ENCODE data around the gene RSPO4. TPM values are rescaled to one million over a fixed set of nuclear protein-coding genes. Genes with fewer than 3 reads are reported as not detected.

Gene RSPO4
- polyA plus RNA-seq, 1 donor (not counting 4 experiments of a cell fraction or from before 2014, with no cell fraction given) = not detected

DNA sequence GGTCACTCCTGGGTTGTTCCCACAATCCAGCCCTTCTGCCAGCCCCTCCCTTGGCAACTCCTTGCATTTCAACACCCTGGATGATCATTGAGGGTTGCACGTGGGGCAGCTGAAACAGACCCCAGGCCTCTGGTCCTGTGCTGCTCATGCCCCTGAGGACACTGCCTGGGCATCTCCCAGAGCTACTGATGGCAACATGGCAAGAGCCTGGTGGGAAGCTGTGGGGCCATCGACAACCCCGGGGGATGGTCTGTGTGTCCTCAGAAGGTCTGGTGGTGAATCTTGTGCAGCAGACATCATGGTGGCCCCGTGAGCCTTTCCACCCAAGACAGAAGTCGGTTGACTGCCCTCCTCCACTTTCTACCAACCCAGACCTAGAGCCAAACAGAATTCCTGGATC is 81.0 kb downstream of the RSPO4 start:
- Histone ChIP-seq H3K27me3 (ENCODE audit: control insufficient read depth, extremely low read depth, insufficient read depth, low read length) (peaks cover 9% of the 10 kb centered on the region), H3K9me3 (ENCODE audit: control insufficient read depth, low read depth, low read length) (no peaks in the 10 kb centered on the region), H3K27ac (ENCODE audit: control insufficient read depth, insufficient read depth, low read length) (no peak overlapping the region), H2AFZ (ENCODE audit: control insufficient read depth, low read length) (no peak overlapping the region), H3K9me1 (ENCODE audit: control insufficient read depth, extremely low read depth, insufficient read depth, low read length) (no peaks in the 10 kb centered on the region), H4K20me1 (ENCODE audit: control insufficient read depth, extremely low read depth, insufficient read depth, low read length) (no peaks in the 10 kb centered on the region), H3K4me2 (ENCODE audit: control insufficient read depth, extremely low read depth, insufficient read depth, low read depth, low read length) (no peak overlapping the region), H3K4me1 (ENCODE audit: control insufficient read depth, extremely low read depth, insufficient read depth, low read length) (no peaks in the 10 kb centered on the region), H3K9ac (ENCODE audit: control insufficient read depth, extremely low read depth, insufficient read depth, low read length) (no peak overlapping the region), H3K79me2 (ENCODE audit: control insufficient read depth, insufficient read depth, low read length) (no peaks in the 10 kb centered on the region), H3K4me3 (ENCODE audit: control insufficient read depth in 2 of 3, extremely low read depth in 1 of 3, insufficient read depth in 2 of 3, low read depth in 1 of 3, low read length in 3 of 3) (no peak overlapping the region), H3K36me3 (ENCODE audit: control insufficient read depth in 2 of 2, extremely low read depth in 1 of 2, insufficient read depth in 2 of 2, low read length in 2 of 2) (no peaks in the 10 kb centered on the region)
- FAIRE-seq = no peak
- TF ChIP-seq, protein P1, sequence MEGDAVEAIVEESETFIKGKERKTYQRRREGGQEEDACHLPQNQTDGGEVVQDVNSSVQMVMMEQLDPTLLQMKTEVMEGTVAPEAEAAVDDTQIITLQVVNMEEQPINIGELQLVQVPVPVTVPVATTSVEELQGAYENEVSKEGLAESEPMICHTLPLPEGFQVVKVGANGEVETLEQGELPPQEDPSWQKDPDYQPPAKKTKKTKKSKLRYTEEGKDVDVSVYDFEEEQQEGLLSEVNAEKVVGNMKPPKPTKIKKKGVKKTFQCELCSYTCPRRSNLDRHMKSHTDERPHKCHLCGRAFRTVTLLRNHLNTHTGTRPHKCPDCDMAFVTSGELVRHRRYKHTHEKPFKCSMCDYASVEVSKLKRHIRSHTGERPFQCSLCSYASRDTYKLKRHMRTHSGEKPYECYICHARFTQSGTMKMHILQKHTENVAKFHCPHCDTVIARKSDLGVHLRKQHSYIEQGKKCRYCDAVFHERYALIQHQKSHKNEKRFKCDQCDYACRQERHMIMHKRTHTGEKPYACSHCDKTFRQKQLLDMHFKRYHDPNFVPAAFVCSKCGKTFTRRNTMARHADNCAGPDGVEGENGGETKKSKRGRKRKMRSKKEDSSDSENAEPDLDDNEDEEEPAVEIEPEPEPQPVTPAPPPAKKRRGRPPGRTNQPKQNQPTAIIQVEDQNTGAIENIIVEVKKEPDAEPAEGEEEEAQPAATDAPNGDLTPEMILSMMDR (optimal IDR thresholded peaks at IDR 0.05 in 1 of 3, IDR thresholded peaks at IDR 0.05 in 1 of 3, conservative IDR thresholded peaks at IDR 0.05 in 1 of 3; ENCODE audit: extremely low read depth in 1 of 3, insufficient read depth in 2 of 3, low read length in 3 of 3) = no peak
- TF ChIP-seq EZH2 (IDR thresholded peaks at IDR 0.05; ENCODE audit: low read length) = no peak
- dilution Hi-C loops (cut with MboI; ENCODE audit: extremely low pct_ligation_motif_present, low sequenced_read_pairs) = no loop called here
- no peak for DNase-seq (ENCODE audit: low read depth, low spot score)

DNA sequence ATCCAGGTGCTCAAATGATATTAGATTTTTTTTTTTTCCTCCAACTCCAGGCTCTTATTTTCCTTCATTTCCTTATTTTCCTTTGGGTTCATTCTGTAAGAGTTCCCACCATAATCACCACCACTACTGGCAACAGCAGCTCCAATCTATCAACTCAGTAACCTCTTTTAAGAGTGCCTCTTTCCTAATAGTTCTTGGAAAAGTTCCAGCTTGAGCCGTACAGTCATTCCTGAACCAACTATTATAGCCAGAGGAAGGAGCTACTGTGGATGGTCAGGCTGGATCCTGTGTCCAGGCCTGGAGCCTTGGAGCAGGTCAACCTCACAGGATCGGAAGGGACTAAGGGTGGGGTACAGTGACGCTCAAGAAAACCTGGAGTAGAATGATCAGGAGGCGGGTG is 81.8 kb downstream of the RSPO4 start:
- Histone ChIP-seq H3K9ac (ENCODE audit: control insufficient read depth, extremely low read depth, insufficient read depth, low read length) (no peak overlapping the region), H4K20me1 (ENCODE audit: control insufficient read depth, extremely low read depth, insufficient read depth, low read length) (no peaks in the 10 kb centered on the region), H3K27me3 (ENCODE audit: control insufficient read depth, extremely low read depth, insufficient read depth, low read length) (peaks cover 14% of the 10 kb centered on the region), H3K36me3 (ENCODE audit: control insufficient read depth in 2 of 2, extremely low read depth in 1 of 2, insufficient read depth in 2 of 2, low read length in 2 of 2) (no peaks in the 10 kb centered on the region), H3K4me1 (ENCODE audit: control insufficient read depth, extremely low read depth, insufficient read depth, low read length) (no peaks in the 10 kb centered on the region), H3K9me3 (ENCODE audit: control insufficient read depth, low read depth, low read length) (no peaks in the 10 kb centered on the region), H2AFZ (ENCODE audit: control insufficient read depth, low read length) (no peak overlapping the region), H3K9me1 (ENCODE audit: control insufficient read depth, extremely low read depth, insufficient read depth, low read length) (no peaks in the 10 kb centered on the region), H3K27ac (ENCODE audit: control insufficient read depth, insufficient read depth, low read length) (no peak overlapping the region), H3K79me2 (ENCODE audit: control insufficient read depth, insufficient read depth, low read length) (no peaks in the 10 kb centered on the region), H3K4me2 (ENCODE audit: control insufficient read depth, extremely low read depth, insufficient read depth, low read depth, low read length) (no peak overlapping the region), H3K4me3 (ENCODE audit: control insufficient read depth in 2 of 3, extremely low read depth in 1 of 3, insufficient read depth in 2 of 3, low read depth in 1 of 3, low read length in 3 of 3) (no peak overlapping the region)
- dilution Hi-C loops (cut with MboI; ENCODE audit: extremely low pct_ligation_motif_present, low sequenced_read_pairs) = no loop called here
- FAIRE-seq (no peak), DNase-seq (ENCODE audit: low read depth, low spot score) (no peak)
- no peak for TF ChIP-seq EZH2 (IDR thresholded peaks at IDR 0.05; ENCODE audit: low read length)
- TF ChIP-seq, protein P1 (optimal IDR thresholded peaks at IDR 0.05 in 1 of 3, IDR thresholded peaks at IDR 0.05 in 1 of 3, conservative IDR thresholded peaks at IDR 0.05 in 1 of 3; ENCODE audit: extremely low read depth in 1 of 3, insufficient read depth in 2 of 3, low read length in 3 of 3) = no peak

All from keratinocyte (primary cell).